NCI-H2081 (cell line): ENCODE results near the gene EXTL1.

ENCODE experiments used
- DNase-seq, 2 experiments: peaks; one replicate each; lab custom pipeline; 2025; lab: John Stamatoyannopoulos, UW

Gene EXTL1

GRCh38 chr1:26070963-26071342 is 49.4 kb downstream of the EXTL1 start:
- no peak for DNase-seq

GRCh38 chr1:26072305-26072704 is 50.7 kb downstream of the EXTL1 start:
- DNase-seq = no peak

GRCh38 chr1:26075421-26076144 is 54.0 kb downstream of the EXTL1 start:
- DNase-seq = no peak

- DNase-seq = no peak
Observed at GRCh38 chr1:26077524-26077923, 55.9 kb downstream of the EXTL1 start.

GRCh38 chr1:26078286-26079177 is 57.0 kb downstream of the EXTL1 start:
- DNase-seq = no peak

GRCh38 chr1:26079178-26079563 is 57.6 kb downstream of the EXTL1 start:
- DNase-seq = no peak

- DNase-seq = no peak
Observed at GRCh38 chr1:26079960-26080814, 58.6 kb downstream of the EXTL1 start.

GRCh38 chr1:26081267-26082019 is 59.9 kb downstream of the EXTL1 start:
- DNase-seq = no peak

- DNase-seq = no peak
Observed at GRCh38 chr1:26082020-26082350, 60.4 kb downstream of the EXTL1 start.

- no peak for DNase-seq
Observed at GRCh38 chr1:26083208-26083607, 61.6 kb downstream of the EXTL1 start.

- DNase-seq = no peak
Observed at GRCh38 chr1:26084091-26084561, 62.6 kb downstream of the EXTL1 start.

GRCh38 chr1:26084844-26085243 is 63.3 kb downstream of the EXTL1 start:
- DNase-seq = no peak
